ENCODE measurements around the gene MSI2.

GRCh38 chr17:57289130-57289529, 32.8 kb downstream of the MSI2 start:
- TF ChIP-seq, protein P1, sequence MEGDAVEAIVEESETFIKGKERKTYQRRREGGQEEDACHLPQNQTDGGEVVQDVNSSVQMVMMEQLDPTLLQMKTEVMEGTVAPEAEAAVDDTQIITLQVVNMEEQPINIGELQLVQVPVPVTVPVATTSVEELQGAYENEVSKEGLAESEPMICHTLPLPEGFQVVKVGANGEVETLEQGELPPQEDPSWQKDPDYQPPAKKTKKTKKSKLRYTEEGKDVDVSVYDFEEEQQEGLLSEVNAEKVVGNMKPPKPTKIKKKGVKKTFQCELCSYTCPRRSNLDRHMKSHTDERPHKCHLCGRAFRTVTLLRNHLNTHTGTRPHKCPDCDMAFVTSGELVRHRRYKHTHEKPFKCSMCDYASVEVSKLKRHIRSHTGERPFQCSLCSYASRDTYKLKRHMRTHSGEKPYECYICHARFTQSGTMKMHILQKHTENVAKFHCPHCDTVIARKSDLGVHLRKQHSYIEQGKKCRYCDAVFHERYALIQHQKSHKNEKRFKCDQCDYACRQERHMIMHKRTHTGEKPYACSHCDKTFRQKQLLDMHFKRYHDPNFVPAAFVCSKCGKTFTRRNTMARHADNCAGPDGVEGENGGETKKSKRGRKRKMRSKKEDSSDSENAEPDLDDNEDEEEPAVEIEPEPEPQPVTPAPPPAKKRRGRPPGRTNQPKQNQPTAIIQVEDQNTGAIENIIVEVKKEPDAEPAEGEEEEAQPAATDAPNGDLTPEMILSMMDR (conservative IDR thresholded peaks at IDR 0.05; ENCODE audit: low read length): no peak
- no peak for TF ChIP-seq EZH2phosphoT487 (IDR thresholded peaks at IDR 0.05; ENCODE audit: borderline replicate concordance)
